ENCODE data around the gene ZNRF4.

DNA sequence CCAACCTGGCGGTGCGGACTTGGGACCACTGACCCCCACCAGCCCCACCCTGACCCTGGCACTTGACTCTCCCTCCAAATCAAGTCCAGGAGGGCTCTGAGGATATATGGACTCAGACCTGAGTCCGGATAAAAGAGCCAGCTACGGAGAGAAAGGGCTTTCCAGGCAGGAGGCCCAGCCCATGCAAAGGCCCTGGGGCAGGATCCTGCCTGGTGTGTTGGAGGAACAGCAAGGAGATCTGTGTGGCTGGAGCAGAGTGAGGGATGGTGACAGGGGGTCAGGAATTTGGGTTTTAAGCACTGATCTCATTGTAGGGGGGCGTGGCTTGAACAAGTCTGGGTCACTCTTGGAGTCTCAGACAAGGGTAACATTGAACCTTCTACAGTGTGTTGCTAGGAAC, 474 bp upstream of the ZNRF4 start:
- TF ChIP-seq, protein P1, sequence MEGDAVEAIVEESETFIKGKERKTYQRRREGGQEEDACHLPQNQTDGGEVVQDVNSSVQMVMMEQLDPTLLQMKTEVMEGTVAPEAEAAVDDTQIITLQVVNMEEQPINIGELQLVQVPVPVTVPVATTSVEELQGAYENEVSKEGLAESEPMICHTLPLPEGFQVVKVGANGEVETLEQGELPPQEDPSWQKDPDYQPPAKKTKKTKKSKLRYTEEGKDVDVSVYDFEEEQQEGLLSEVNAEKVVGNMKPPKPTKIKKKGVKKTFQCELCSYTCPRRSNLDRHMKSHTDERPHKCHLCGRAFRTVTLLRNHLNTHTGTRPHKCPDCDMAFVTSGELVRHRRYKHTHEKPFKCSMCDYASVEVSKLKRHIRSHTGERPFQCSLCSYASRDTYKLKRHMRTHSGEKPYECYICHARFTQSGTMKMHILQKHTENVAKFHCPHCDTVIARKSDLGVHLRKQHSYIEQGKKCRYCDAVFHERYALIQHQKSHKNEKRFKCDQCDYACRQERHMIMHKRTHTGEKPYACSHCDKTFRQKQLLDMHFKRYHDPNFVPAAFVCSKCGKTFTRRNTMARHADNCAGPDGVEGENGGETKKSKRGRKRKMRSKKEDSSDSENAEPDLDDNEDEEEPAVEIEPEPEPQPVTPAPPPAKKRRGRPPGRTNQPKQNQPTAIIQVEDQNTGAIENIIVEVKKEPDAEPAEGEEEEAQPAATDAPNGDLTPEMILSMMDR (IDR thresholded peaks at IDR 0.05; ENCODE audit: low read depth, low read length) = no peak
- TF ChIP-seq EZH2phosphoT487 (IDR thresholded peaks at IDR 0.05; ENCODE audit: low read depth) = no peak

Measured in OCI-LY3 (cell line).